OCI-LY7 (cell line): ENCODE measurements around the gene YBX2. TPM values are rescaled to one million over a fixed set of nuclear protein-coding genes. Genes with fewer than 3 reads are reported as not detected.

Experiments
- BruUV-seq: library from RNA; stranded (reverse); fragments of 400-500 nt; replicated peaks from 2 replicates; lab custom pipeline; 2021; lab: Mats Ljungman, UMichigan
- CTCF ChIA-PET: fragments of 300-600 bp; sonication (Branson Sonifier 250); formaldehyde crosslinking; loops from one replicate; lab custom pipeline; 2022; ENCODE audit warnings: antibody characterized with exemption; ENCODE audit not compliant: unreplicated experiment; lab: Charles Lee
- POLR2A ChIA-PET: fragments of 300-600 bp; sonication (Branson Sonifier 250); formaldehyde crosslinking; loops from one replicate; lab custom pipeline; 2022; ENCODE audit warnings: antibody characterized with exemption; lab: Charles Lee
- DNase-seq: peaks from one replicate; pipeline ENCODE4 v3.0.0-alpha.2; 2015; ENCODE audit warnings: low spot score
- H2AFZ ChIP-seq: fragments of 200-600 bp; sonication (generic), shearing (Covaris generic); 2 replicates; pipeline ENCODE4 v1.6.1; 2014; ENCODE audit warnings: mild to moderate bottlenecking, antibody characterized with exemption, low read length, moderate library complexity
- H3K27ac ChIP-seq: fragments of 200-600 bp; sonication (generic); 2 replicates; pipeline ENCODE4 v1.5.1; 2014; ENCODE audit warnings: mixed run types, low read depth, mild to moderate bottlenecking, moderate library complexity, low read length, inconsistent platforms; ENCODE audit not compliant: poor library complexity, severe bottlenecking
- H3K36me3 ChIP-seq: fragments of 200-600 bp; sonication (generic); 2 replicates; pipeline ENCODE4 v1.6.1; 2014; ENCODE audit warnings: mild to moderate bottlenecking, antibody characterized with exemption, low read length, moderate library complexity, mixed read lengths; ENCODE audit not compliant: insufficient read depth
- H3K4me1 ChIP-seq: fragments of 200-600 bp; sonication (generic); 2 replicates; pipeline ENCODE4 v1.5.1; 2014; ENCODE audit warnings: mild to moderate bottlenecking, low read length; ENCODE audit not compliant: insufficient read depth, poor library complexity, severe bottlenecking
- H3K4me2 ChIP-seq: fragments of 200-600 bp; sonication (generic); 2 replicates; pipeline ENCODE4 v1.6.1; 2014; ENCODE audit warnings: mild to moderate bottlenecking, low read length
- H3K4me3 ChIP-seq: fragments of 200-600 bp; sonication (generic); 2 replicates; pipeline ENCODE4 v1.5.1; 2014; ENCODE audit warnings: mild to moderate bottlenecking, low read depth, low read length; ENCODE audit not compliant: poor library complexity, severe bottlenecking
- H3K79me2 ChIP-seq: fragments of 200-600 bp; sonication (generic); 2 replicates; pipeline ENCODE4 v1.6.1; 2016; ENCODE audit warnings: low read depth, mild to moderate bottlenecking, low read length, moderate library complexity, mixed read lengths; ENCODE audit not compliant: insufficient read depth
- H3K9me2 ChIP-seq: fragments of 200-600 bp; sonication (generic); 2 replicates; pipeline ENCODE4 v1.6.1; 2016; ENCODE audit warnings: mild to moderate bottlenecking, low read length, mixed read lengths; ENCODE audit not compliant: insufficient read depth
- H3K9me3 ChIP-seq: fragments of 200-600 bp; sonication (generic); 2 replicates; pipeline ENCODE4 v1.6.1; 2014; ENCODE audit warnings: mild to moderate bottlenecking, mixed run types, low read length, mixed read lengths
- H4K20me1 ChIP-seq: fragments of 200-600 bp; sonication (generic); 2 replicates; pipeline ENCODE4 v1.6.1; 2014; ENCODE audit warnings: mild to moderate bottlenecking, antibody characterized with exemption, low read length, moderate library complexity, mixed read lengths; ENCODE audit not compliant: insufficient read depth
- EZH2phosphoT487 ChIP-seq: fragments of 200-600 bp; sonication (generic); IDR thresholded peaks from 2 replicates; pipeline ENCODE4 v1.6.1; 2018; ENCODE audit warnings: low read depth, borderline replicate concordance, mild to moderate bottlenecking, mixed run types, antibody characterized with exemption, low read length, moderate library complexity, mixed read lengths
- intact Hi-C: fragments of 100-400 bp; cut with micrococcal nuclease; formaldehyde crosslinking; loops from one replicate; pipeline ENCODE4 v1.10.0; 2022; ENCODE audit not compliant: unreplicated experiment
- total RNA-seq, 2 experiments: library from RNA; depleted of rRNA in 1 of 2; stranded (reverse); fragments of >200 nt in 1 of 2; shearing (Covaris generic) in 1 of 2; gene quantifications; 2 replicates each; pipeline ENCODE4 v1.2.3, GENCODE V29; 2014 to 2022
- TF ChIP-seq, protein P1 (sequence below): fragments of 200-600 bp; sonication (generic); conservative IDR thresholded peaks from 2 replicates; pipeline ENCODE4 v1.5.1; 2014; ENCODE audit warnings: mild to moderate bottlenecking, antibody characterized with exemption, low read length, moderate library complexity, mixed read lengths

The YBX2 gene
- total RNA-seq, 2 experiments from 2014 or later: 6.7 to 9.8 TPM

GRCh38 chr17:7322520-7323194 is 28.2 kb upstream of the YBX2 start:
- H3K36me3 ChIP-seq: peaks cover 86% of the 10 kb centered on the region

DNA sequence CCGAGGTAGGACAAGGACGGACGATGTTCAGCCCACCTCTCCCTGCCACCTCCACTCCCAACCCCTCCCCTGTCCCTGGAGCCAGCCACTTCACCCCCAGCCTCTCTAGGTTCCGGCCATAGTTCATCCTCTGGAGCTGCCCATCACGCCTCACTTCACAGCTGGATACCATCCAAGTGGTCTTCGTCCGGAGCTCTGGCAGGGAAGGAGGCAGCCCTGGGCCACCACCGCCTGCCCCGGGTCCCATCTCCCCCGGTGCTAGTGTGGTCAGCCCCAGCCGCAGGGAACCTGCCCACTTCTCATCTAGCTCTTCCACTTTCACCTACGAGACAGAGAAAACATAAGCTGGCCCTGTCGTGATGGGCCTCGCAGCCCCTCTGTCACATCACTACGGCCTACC is 27.0 kb upstream of the YBX2 start:
- no TSS peak for BruUV-seq

More at GRCh38 chr17:7322520-7323194, 28.2 kb upstream of the YBX2 start:
- Histone ChIP-seq H3K4me1 (peaks cover 5% of the 10 kb centered on the region), H3K27ac (no peak overlapping the region), H2AFZ (no peak overlapping the region), H4K20me1 (no peaks in the 10 kb centered on the region), H3K79me2 (peaks cover under 1% of the 10 kb centered on the region; the same call in 1 of the 2 replicates), H3K9me2 (no peaks in the 10 kb centered on the region), H3K9me3 (no peaks in the 10 kb centered on the region), H3K4me3 (no peak overlapping the region), H3K4me2 (no peak overlapping the region)
- CTCF ChIA-PET: no interaction called here
- intact Hi-C loops: no loop called here
- no peak for DNase-seq
- POLR2A ChIA-PET: no interaction called here
- TF ChIP-seq EZH2phosphoT487: no peak
- TF ChIP-seq, protein P1, sequence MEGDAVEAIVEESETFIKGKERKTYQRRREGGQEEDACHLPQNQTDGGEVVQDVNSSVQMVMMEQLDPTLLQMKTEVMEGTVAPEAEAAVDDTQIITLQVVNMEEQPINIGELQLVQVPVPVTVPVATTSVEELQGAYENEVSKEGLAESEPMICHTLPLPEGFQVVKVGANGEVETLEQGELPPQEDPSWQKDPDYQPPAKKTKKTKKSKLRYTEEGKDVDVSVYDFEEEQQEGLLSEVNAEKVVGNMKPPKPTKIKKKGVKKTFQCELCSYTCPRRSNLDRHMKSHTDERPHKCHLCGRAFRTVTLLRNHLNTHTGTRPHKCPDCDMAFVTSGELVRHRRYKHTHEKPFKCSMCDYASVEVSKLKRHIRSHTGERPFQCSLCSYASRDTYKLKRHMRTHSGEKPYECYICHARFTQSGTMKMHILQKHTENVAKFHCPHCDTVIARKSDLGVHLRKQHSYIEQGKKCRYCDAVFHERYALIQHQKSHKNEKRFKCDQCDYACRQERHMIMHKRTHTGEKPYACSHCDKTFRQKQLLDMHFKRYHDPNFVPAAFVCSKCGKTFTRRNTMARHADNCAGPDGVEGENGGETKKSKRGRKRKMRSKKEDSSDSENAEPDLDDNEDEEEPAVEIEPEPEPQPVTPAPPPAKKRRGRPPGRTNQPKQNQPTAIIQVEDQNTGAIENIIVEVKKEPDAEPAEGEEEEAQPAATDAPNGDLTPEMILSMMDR: no peak
- BruUV-seq: no TSS peak

GRCh38 chr17:7318121-7318860 is 23.9 kb upstream of the YBX2 start:
- Histone ChIP-seq H3K36me3 (peaks cover 84% of the 10 kb centered on the region), H3K79me2 (peaks cover 9% of the 10 kb centered on the region; the same call in 1 of the 2 replicates), H3K9me3 (no peaks in the 10 kb centered on the region), H3K4me1 (peaks cover 19% of the 10 kb centered on the region), H4K20me1 (peaks cover 4% of the 10 kb centered on the region; the same call in 1 of the 2 replicates), H2AFZ (no peak overlapping the region), H3K4me3 (no peak overlapping the region), H3K27ac (no peak overlapping the region), H3K9me2 (no peaks in the 10 kb centered on the region), H3K4me2 (no peak overlapping the region)
- TF ChIP-seq EZH2phosphoT487: no peak
- TF ChIP-seq, protein P1: no peak
- DNase-seq: no peak
- intact Hi-C loops: loop anchor here (5.0 kb wide), 1 partner anchor 34 kb away; the partner anchor contains the start of gene KCTD11
- ChIA-PET POLR2A (no interaction called here), CTCF (no interaction called here)
- no TSS peak for BruUV-seq

More for the DNA sequence above, 27.0 kb upstream of the YBX2 start:
- no peak overlapping the region for H3K27ac ChIP-seq
- ChIA-PET CTCF (no interaction called here), POLR2A (interaction anchor here (1.8 kb wide), 1 partner anchor 8 kb away, joined by 3 read pairs; no protein-coding TSS in a partner anchor)
- intact Hi-C loops: no loop called here
- H3K4me2 ChIP-seq: no peak overlapping the region
- H3K9me3 ChIP-seq: no peaks in the 10 kb centered on the region
- no peak overlapping the region for H3K4me3 ChIP-seq
- no peak for TF ChIP-seq EZH2phosphoT487
- H3K4me1 ChIP-seq: no peaks in the 10 kb centered on the region
- H2AFZ ChIP-seq: no peak overlapping the region
- H4K20me1 ChIP-seq: no peaks in the 10 kb centered on the region
- H3K9me2 ChIP-seq: no peaks in the 10 kb centered on the region
- no peak for DNase-seq
- H3K36me3 ChIP-seq: peaks cover 88% of the 10 kb centered on the region
- H3K79me2 ChIP-seq: no peaks in the 10 kb centered on the region
